ENCODE data around the gene MGAT5B.

MGAT5B gene

GRCh38 chr17:76868669-76869495 lies 678 bp downstream of the MGAT5B start:
- no peak for TF ChIP-seq CTCF (IDR thresholded peaks at IDR 0.05)

- TF ChIP-seq CTCF (IDR thresholded peaks at IDR 0.05): no peak
Observed at GRCh38 chr17:76869496-76870376, 1.5 kb downstream of the MGAT5B start.

- no peak for TF ChIP-seq CTCF (IDR thresholded peaks at IDR 0.05)
Observed at GRCh38 chr17:76870377-76870714, 2.1 kb downstream of the MGAT5B start.

- TF ChIP-seq CTCF (IDR thresholded peaks at IDR 0.05): no peak
Observed at GRCh38 chr17:76871668-76872067, 3.5 kb downstream of the MGAT5B start.

- TF ChIP-seq CTCF (IDR thresholded peaks at IDR 0.05): no peak
Observed at GRCh38 chr17:76872221-76872873, 4.1 kb downstream of the MGAT5B start.

- no peak for TF ChIP-seq CTCF (IDR thresholded peaks at IDR 0.05)
Observed at GRCh38 chr17:76872874-76873221, 4.6 kb downstream of the MGAT5B start.

GRCh38 chr17:76873856-76874255 lies 5.7 kb downstream of the MGAT5B start:
- TF ChIP-seq CTCF (IDR thresholded peaks at IDR 0.05): no peak

Data from LNCAP (cell line).